Calu3 (cell line): ENCODE measurements around the gene ZNF780B. TPM values are rescaled to one million over a fixed set of nuclear protein-coding genes. Genes with fewer than 3 reads are reported as not detected.
A peak's percentile ranks its signal among the peaks of the same experiment; 100 is the strongest.

Experiments
- Bru-seq: library from RNA; stranded (reverse); fragments of 400-500 nt; gene quantifications from one replicate; lab custom pipeline; 2021; lab: Mats Ljungman, UMichigan
- BruChase-seq, 2 experiments: library from RNA; stranded (reverse); fragments of 400-500 nt; gene quantifications; one replicate each; lab custom pipeline; 2021; lab: Mats Ljungman, UMichigan
- BruUV-seq: library from RNA; stranded (reverse); fragments of 400-500 nt; replicated peaks from 2 replicates; lab custom pipeline; 2021; lab: Mats Ljungman, UMichigan
- CTCF ChIA-PET: fragments of 300-600 bp; sonication (Branson Sonifier 250); formaldehyde crosslinking; loops from one replicate; lab custom pipeline; 2022; ENCODE audit warnings: antibody characterized with exemption; lab: Charles Lee
- DNase-seq: peaks from one replicate; pipeline ENCODE4 v3.0.0; 2022
- H3K27ac Mint-ChIP-seq: one replicate; pipeline ENCODE4 v1.8.0; 2022; ENCODE audit warnings: mixed read lengths; ENCODE audit not compliant: unreplicated experiment
- H3K27me3 Mint-ChIP-seq: one replicate; pipeline ENCODE4 v1.8.0; 2022; ENCODE audit warnings: mixed read lengths; ENCODE audit not compliant: unreplicated experiment
- H3K36me3 Mint-ChIP-seq: one replicate; pipeline ENCODE4 v1.8.0; 2022; ENCODE audit warnings: mild to moderate bottlenecking, moderate library complexity, mixed read lengths; ENCODE audit not compliant: insufficient read depth, unreplicated experiment
- H3K4me1 Mint-ChIP-seq: one replicate; pipeline ENCODE4 v1.8.0; 2022; ENCODE audit warnings: mild to moderate bottlenecking, low read depth, mixed read lengths; ENCODE audit not compliant: unreplicated experiment
- H3K4me3 Mint-ChIP-seq: one replicate; pipeline ENCODE4 v1.8.0; 2022; ENCODE audit warnings: mild to moderate bottlenecking, low read depth, moderate library complexity, mixed read lengths; ENCODE audit not compliant: unreplicated experiment
- H3K9me3 Mint-ChIP-seq: one replicate; pipeline ENCODE4 v1.8.0; 2022; ENCODE audit warnings: low read depth, mixed read lengths; ENCODE audit not compliant: unreplicated experiment
- intact Hi-C: fragments of 100-400 bp; cut with micrococcal nuclease; formaldehyde crosslinking; loops from one replicate; pipeline ENCODE4 v1.10.0; 2022; ENCODE audit not compliant: unreplicated experiment
- long read RNA-seq: library from polyadenylated mRNA; stranded (forward); transcript quantifications from one replicate; pipeline ENCODE4 v2.0.0, GENCODE V29; 2022
- total RNA-seq: library from RNA; stranded (reverse); gene quantifications from 2 replicates; pipeline ENCODE4 v1.2.3, GENCODE V29; 2022
- TF ChIP-seq, protein P1 (sequence below): fragments of 200-600 bp; IDR thresholded peaks from one replicate; pipeline ENCODE4 v1.8.0; 2022; ENCODE audit warnings: antibody characterized with exemption; ENCODE audit not compliant: unreplicated experiment

ZNF780B gene
- total RNA-seq (30.2 and 37.8 TPM in 2 replicates), Bru-seq, nascent RNA (percentile 85 among the genes with signal in this experiment), BruChase-seq, experiment 1, labeled RNA remaining after a 6-hour chase (percentile 97 among the genes with signal in this experiment), BruChase-seq, experiment 2, labeled RNA remaining after a 2-hour chase (percentile 97 among the genes with signal in this experiment)
- long read RNA-seq, full-length matches to known transcripts = 1 of 4 reads
- long read RNA-seq, partial matches to known transcripts = 0 of 4 reads
- long read RNA-seq, other reads (novel, unspliced or antisense) = 3 of 4 reads

DNA sequence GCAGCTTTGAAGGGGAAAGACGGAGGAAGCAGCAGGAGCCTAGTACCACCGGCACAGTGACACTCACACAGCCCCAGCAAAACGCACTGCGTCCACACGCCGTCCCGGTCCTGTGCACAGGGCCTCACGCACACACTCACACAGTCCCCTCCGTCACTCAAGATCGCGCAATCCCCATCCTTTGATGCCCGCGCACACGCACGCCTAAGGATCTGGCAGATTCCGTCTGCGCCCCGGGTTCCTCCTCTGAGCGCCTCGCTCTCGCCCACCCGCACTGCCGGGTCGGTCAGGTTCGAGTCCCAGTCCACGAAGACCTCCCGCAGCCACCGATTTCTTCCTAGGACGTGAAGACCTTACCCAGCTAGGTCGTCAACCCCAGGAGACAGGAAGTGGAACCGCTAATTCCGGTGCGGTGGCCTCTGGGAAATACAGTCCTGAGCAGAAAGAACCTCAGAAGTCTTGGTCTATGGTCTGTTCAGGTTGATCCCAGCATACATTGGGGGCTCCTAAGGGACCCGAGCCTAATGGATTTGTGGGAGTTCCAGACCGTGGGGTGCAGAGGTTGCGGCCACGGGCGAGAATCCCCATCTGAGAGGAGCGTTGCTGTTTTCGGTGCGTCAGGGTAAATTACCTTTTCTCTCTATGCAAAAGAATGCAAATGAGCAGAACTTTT is at the start of gene ZNF780B:
Gene ZNF780B (minus strand): TSS at position 400 of the 673 bp plus-strand sequence. CDS start 5,899 bp downstream, outside the sequence.
- Mint-ChIP-seq H3K4me3 (peak within 1 kb of the TSS; percentile 99), H3K9me3 (peaks cover 17% of the 10 kb centered on the region), H3K27me3 (no peaks in the 10 kb centered on the region), H3K27ac (peak within 1 kb of the TSS; percentile 77), H3K4me1 (peaks cover 17% of the 10 kb centered on the region), H3K36me3 (peaks cover 21% of the 10 kb centered on the region)
- peak; percentile 69 for DNase-seq
- intact Hi-C loops = no loop called here
- TF ChIP-seq, protein P1, sequence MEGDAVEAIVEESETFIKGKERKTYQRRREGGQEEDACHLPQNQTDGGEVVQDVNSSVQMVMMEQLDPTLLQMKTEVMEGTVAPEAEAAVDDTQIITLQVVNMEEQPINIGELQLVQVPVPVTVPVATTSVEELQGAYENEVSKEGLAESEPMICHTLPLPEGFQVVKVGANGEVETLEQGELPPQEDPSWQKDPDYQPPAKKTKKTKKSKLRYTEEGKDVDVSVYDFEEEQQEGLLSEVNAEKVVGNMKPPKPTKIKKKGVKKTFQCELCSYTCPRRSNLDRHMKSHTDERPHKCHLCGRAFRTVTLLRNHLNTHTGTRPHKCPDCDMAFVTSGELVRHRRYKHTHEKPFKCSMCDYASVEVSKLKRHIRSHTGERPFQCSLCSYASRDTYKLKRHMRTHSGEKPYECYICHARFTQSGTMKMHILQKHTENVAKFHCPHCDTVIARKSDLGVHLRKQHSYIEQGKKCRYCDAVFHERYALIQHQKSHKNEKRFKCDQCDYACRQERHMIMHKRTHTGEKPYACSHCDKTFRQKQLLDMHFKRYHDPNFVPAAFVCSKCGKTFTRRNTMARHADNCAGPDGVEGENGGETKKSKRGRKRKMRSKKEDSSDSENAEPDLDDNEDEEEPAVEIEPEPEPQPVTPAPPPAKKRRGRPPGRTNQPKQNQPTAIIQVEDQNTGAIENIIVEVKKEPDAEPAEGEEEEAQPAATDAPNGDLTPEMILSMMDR = no peak
- CTCF ChIA-PET = interaction anchor here (1.0 to 1.1 kb wide), 2 partner anchors 40 to 85 kb away, joined by 3 read pairs; no protein-coding TSS in a partner anchor
- TSS peak; percentile 15 for BruUV-seq

DNA sequence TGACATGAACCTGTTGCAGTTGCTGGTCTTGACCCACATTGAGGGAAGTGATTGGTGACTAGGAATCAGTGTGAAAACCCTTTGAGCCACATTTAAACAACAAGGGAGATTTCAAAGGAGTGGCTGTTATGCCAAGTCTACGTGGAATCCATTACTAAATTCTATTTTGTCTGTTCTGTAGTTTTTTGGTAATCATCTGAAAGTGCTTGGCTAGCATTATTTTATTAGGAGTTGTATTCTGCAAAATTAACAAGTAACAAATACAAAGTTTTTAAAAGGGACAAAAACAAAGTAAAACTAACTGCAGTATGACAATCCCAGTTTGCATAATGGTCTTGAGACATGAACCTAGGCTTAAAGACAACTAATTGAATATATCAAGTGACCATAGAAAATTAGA is 48.7 kb upstream of the ZNF780B start:
- H3K4me1 Mint-ChIP-seq = no peaks in the 10 kb centered on the region
- no peak overlapping the region for H3K27ac Mint-ChIP-seq
- TF ChIP-seq, protein P1 = no peak
- H3K36me3 Mint-ChIP-seq = no peaks in the 10 kb centered on the region
- no peaks in the 10 kb centered on the region for H3K27me3 Mint-ChIP-seq
- BruUV-seq = no TSS peak
- H3K9me3 Mint-ChIP-seq = no peaks in the 10 kb centered on the region
- CTCF ChIA-PET = interaction anchor here (0.7 kb wide), 1 partner anchor 310 kb away, joined by 3 read pairs; no protein-coding TSS in a partner anchor
- no peak for DNase-seq
- intact Hi-C loops = no loop called here
- H3K4me3 Mint-ChIP-seq = no peak overlapping the region

DNA sequence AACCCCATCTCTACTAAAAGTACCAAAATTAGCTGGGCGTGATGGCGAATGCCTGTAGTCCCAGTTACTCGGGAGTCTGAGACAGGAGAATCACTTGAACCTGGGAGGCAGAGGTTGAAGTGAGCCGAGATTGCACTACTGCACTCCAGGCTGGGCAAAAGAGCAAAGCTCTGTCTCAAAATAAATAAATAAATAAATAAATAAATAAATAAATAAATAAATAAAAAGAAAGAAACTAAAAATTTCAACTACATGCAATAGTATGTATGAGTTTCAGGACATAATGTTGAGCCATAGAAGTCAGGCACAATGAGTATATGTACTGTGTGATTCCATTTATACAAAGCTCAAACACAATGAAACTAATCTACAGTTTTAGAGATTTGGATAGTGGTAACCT is 47.6 kb upstream of the ZNF780B start:
- no peak overlapping the region for H3K27ac Mint-ChIP-seq
- TF ChIP-seq, protein P1 = no peak
- H3K4me3 Mint-ChIP-seq = no peak overlapping the region
- BruUV-seq = no TSS peak
- no peak for DNase-seq
- no peaks in the 10 kb centered on the region for H3K4me1 Mint-ChIP-seq
- H3K36me3 Mint-ChIP-seq = no peaks in the 10 kb centered on the region
- intact Hi-C loops = no loop called here
- no peaks in the 10 kb centered on the region for H3K9me3 Mint-ChIP-seq
- peaks cover 9% of the 10 kb centered on the region for H3K27me3 Mint-ChIP-seq
- CTCF ChIA-PET = no interaction called here

DNA sequence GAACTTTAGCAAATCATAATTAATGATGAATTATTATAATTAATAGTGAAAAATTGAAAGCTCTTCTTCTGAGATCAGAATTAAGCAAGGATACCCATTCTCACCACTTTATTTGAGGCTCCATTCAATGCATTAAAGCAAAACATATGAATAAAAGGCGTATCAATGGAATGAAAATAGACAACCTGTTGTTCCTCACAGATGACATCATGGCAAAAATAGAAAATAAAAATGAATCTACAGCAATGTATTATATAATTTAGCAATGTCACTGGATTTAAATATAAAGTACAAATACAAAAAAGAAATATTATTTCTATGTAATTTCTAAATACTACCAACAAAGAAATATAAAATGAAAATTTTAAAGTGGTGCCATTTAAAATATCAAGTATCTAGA is 45.8 kb upstream of the ZNF780B start:
- Mint-ChIP-seq H3K4me1 (no peaks in the 10 kb centered on the region), H3K9me3 (peaks cover 2% of the 10 kb centered on the region), H3K27ac (no peak overlapping the region), H3K4me3 (no peak overlapping the region), H3K27me3 (peaks cover 21% of the 10 kb centered on the region), H3K36me3 (peaks cover 5% of the 10 kb centered on the region)
- intact Hi-C loops = no loop called here
- CTCF ChIA-PET = no interaction called here
- BruUV-seq = no TSS peak
- TF ChIP-seq, protein P1 = no peak
- no peak for DNase-seq
